Measurements from ENCODE around the gene FLNB. TPM values are rescaled to one million over a fixed set of nuclear protein-coding genes. Genes with fewer than 3 reads are reported as not detected.

FLNB gene
- total RNA-seq, 2 donors from 2014 or later = 246 to 362 TPM

GRCh38 chr3:58111513-58112184 lies 103.4 kb downstream of the FLNB start:
- Histone ChIP-seq H3K9me3 (no peaks in the 10 kb centered on the region), H3K36me3 (peaks cover 11% of the 10 kb centered on the region), H3K27ac (peak overlapping the region; percentile 48), H3K9ac (ENCODE audit: low read depth in 2 of 2, low read length in 2 of 2) (peak overlapping the region in 1 of 2 donors; percentile 51), H3K4me1 (peaks cover 5% of the 10 kb centered on the region), H3K4me3 (no peak overlapping the region), H3K27me3 (no peaks in the 10 kb centered on the region)
- intact Hi-C loops (cut with DNase I) = loop anchor here (10.0 kb wide), 1 partner anchor 97 kb away; no protein-coding TSS in a partner anchor
- DNase-seq = peak; percentile 90
- no peak for TF ChIP-seq CTCF (IDR thresholded peaks at IDR 0.05)

GRCh38 chr3:58112185-58112535 lies 103.9 kb downstream of the FLNB start:
- no peak overlapping the region for H3K9ac ChIP-seq (ENCODE audit: low read depth in 2 of 2, low read length in 2 of 2)
- no peak for TF ChIP-seq CTCF (IDR thresholded peaks at IDR 0.05)
- peaks cover 5% of the 10 kb centered on the region for H3K4me1 ChIP-seq
- intact Hi-C loops (cut with DNase I) = loop anchor here (10.0 kb wide), 1 partner anchor 97 kb away; no protein-coding TSS in a partner anchor
- no peak for DNase-seq
- H3K36me3 ChIP-seq = peaks cover 11% of the 10 kb centered on the region
- no peaks in the 10 kb centered on the region for H3K9me3 ChIP-seq
- no peaks in the 10 kb centered on the region for H3K27me3 ChIP-seq
- no peak overlapping the region for H3K27ac ChIP-seq
- H3K4me3 ChIP-seq = no peak overlapping the region

- peaks cover 5% of the 10 kb centered on the region for H3K4me1 ChIP-seq
- no peak for DNase-seq
- no peaks in the 10 kb centered on the region for H3K27me3 ChIP-seq
- no peak overlapping the region for H3K27ac ChIP-seq
- H3K9ac ChIP-seq (ENCODE audit: low read depth in 2 of 2, low read length in 2 of 2) = no peak overlapping the region
- peaks cover 16% of the 10 kb centered on the region for H3K36me3 ChIP-seq
- H3K9me3 ChIP-seq = no peaks in the 10 kb centered on the region
- H3K4me3 ChIP-seq = no peak overlapping the region
- intact Hi-C loops (cut with DNase I) = loop anchor here (10.0 kb wide), 1 partner anchor 100 kb away; no protein-coding TSS in a partner anchor
- no peak for TF ChIP-seq CTCF (IDR thresholded peaks at IDR 0.05)
Observed at GRCh38 chr3:58115175-58115574, 107.0 kb downstream of the FLNB start.

GRCh38 chr3:58116161-58116955 lies 108.1 kb downstream of the FLNB start:
- Histone ChIP-seq H3K27ac (no peak overlapping the region), H3K9me3 (no peaks in the 10 kb centered on the region), H3K9ac (ENCODE audit: low read depth in 2 of 2, low read length in 2 of 2) (no peak overlapping the region), H3K4me3 (no peak overlapping the region), H3K36me3 (peaks cover 18% of the 10 kb centered on the region), H3K27me3 (no peaks in the 10 kb centered on the region), H3K4me1 (peaks cover 4% of the 10 kb centered on the region)
- intact Hi-C loops (cut with DNase I) = loop anchor here (10.0 kb wide), 1 partner anchor 102 kb away; no protein-coding TSS in a partner anchor
- DNase-seq = no peak
- TF ChIP-seq CTCF (IDR thresholded peaks at IDR 0.05) = no peak

- Histone ChIP-seq H3K9ac (ENCODE audit: low read depth in 2 of 2, low read length in 2 of 2) (no peak overlapping the region), H3K4me3 (no peak overlapping the region), H3K36me3 (peaks cover 22% of the 10 kb centered on the region), H3K9me3 (no peaks in the 10 kb centered on the region), H3K27me3 (no peaks in the 10 kb centered on the region), H3K27ac (no peak overlapping the region), H3K4me1 (no peaks in the 10 kb centered on the region)
- no peak for TF ChIP-seq CTCF (IDR thresholded peaks at IDR 0.05)
- intact Hi-C loops (cut with DNase I) = loop anchor here (10.0 kb wide), 1 partner anchor 102 kb away; no protein-coding TSS in a partner anchor
- DNase-seq = no peak
Observed at GRCh38 chr3:58116985-58117384, 108.8 kb downstream of the FLNB start.
